Uterus (tissue), 2 donors: ENCODE data around the gene RNU5D-1.

Source experiments
- POLR2A ChIP-seq, 2 donors: fragments of 450-650 bp; IDR thresholded peaks; one replicate each; pipeline ENCODE4 v1.6.1; 2016; ENCODE audit warnings: antibody characterized with exemption in 2 of 2, mild to moderate bottlenecking in 1 of 2, moderate library complexity in 1 of 2
- TF ChIP-seq, protein P1 (sequence below), 4 experiments: fragments of 200-600 bp in 2 of 4; fragments of 450-650 bp in 2 of 4; sonication (generic) in 2 of 4; IDR thresholded peaks; one replicate each; pipeline ENCODE4 v1.5.1; 2016 to 2019; ENCODE audit warnings: antibody characterized with exemption in 4 of 4, mild to moderate bottlenecking in 2 of 4, moderate library complexity in 1 of 4

DNA sequence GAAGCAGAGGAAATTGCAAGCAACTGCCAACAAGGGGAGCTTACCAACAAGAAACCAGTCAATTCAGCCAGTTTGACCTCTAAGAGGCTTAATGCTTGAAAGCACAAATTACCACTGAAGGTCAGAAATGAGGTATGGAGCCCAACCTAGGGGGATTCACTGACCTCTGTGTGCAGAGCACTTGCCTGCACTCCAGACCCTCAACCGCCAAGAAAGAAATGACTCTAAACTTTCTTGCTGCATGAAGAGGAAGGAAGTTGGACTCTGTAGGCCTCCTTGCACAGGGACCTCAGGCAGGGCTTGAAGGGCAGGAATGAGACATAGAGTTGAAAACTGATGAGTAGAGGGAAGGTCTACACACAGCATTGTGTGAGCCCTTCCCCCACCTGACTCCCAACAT, 46.4 kb downstream of the RNU5D-1 start:
- TF ChIP-seq, protein P1, sequence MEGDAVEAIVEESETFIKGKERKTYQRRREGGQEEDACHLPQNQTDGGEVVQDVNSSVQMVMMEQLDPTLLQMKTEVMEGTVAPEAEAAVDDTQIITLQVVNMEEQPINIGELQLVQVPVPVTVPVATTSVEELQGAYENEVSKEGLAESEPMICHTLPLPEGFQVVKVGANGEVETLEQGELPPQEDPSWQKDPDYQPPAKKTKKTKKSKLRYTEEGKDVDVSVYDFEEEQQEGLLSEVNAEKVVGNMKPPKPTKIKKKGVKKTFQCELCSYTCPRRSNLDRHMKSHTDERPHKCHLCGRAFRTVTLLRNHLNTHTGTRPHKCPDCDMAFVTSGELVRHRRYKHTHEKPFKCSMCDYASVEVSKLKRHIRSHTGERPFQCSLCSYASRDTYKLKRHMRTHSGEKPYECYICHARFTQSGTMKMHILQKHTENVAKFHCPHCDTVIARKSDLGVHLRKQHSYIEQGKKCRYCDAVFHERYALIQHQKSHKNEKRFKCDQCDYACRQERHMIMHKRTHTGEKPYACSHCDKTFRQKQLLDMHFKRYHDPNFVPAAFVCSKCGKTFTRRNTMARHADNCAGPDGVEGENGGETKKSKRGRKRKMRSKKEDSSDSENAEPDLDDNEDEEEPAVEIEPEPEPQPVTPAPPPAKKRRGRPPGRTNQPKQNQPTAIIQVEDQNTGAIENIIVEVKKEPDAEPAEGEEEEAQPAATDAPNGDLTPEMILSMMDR (IDR thresholded peaks at IDR 0.05): no peak
- no peak for TF ChIP-seq POLR2A (IDR thresholded peaks at IDR 0.05)
